ENCODE data around the gene LRRN2. TPM values are rescaled to one million over a fixed set of nuclear protein-coding genes. Genes with fewer than 3 reads are reported as not detected.
A peak's percentile ranks its signal among the peaks of the same experiment; 100 is the strongest.

The LRRN2 gene
- total and polyA plus RNA-seq, 2 experiments from 2014 or later: 0.74 to 2.6 TPM

- TF ChIP-seq ETS1 (IDR thresholded peaks at IDR 0.05): no peak
- TF ChIP-seq, protein P1, sequence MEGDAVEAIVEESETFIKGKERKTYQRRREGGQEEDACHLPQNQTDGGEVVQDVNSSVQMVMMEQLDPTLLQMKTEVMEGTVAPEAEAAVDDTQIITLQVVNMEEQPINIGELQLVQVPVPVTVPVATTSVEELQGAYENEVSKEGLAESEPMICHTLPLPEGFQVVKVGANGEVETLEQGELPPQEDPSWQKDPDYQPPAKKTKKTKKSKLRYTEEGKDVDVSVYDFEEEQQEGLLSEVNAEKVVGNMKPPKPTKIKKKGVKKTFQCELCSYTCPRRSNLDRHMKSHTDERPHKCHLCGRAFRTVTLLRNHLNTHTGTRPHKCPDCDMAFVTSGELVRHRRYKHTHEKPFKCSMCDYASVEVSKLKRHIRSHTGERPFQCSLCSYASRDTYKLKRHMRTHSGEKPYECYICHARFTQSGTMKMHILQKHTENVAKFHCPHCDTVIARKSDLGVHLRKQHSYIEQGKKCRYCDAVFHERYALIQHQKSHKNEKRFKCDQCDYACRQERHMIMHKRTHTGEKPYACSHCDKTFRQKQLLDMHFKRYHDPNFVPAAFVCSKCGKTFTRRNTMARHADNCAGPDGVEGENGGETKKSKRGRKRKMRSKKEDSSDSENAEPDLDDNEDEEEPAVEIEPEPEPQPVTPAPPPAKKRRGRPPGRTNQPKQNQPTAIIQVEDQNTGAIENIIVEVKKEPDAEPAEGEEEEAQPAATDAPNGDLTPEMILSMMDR (conservative IDR thresholded peaks at IDR 0.05; ENCODE audit: low read depth in 2 of 2): no peak
Measured at GRCh38 chr1:204621996-204622395, 63.5 kb downstream of the LRRN2 start (continued).

- no peaks in the 10 kb centered on the region for H3K9me3 Mint-ChIP-seq
- H2AFZ ChIP-seq: no peak overlapping the region
- no peaks in the 10 kb centered on the region for H3F3A ChIP-seq (replicated peaks; ENCODE audit: low read depth)
- ATAC-seq (no peak), DNase-seq (ENCODE audit: low spot score) (no peak)
- no peaks in the 10 kb centered on the region for H4K20me1 ChIP-seq (replicated peaks; ENCODE audit: insufficient read depth)
- no peaks in the 10 kb centered on the region for H3K27me3 ChIP-seq (ENCODE audit: insufficient read depth)
- H3K27me3 Mint-ChIP-seq (ENCODE audit: insufficient read depth, low read depth, poor library complexity): peaks cover 12% of the 10 kb centered on the region
- no peaks in the 10 kb centered on the region for H3K36me3 Mint-ChIP-seq (ENCODE audit: low read depth)
- TF ChIP-seq ZNF331 (CRISPR knock-in tag; IDR thresholded peaks at IDR 0.05; ENCODE audit: low read depth) (no peak), STAT1 (IDR thresholded peaks at IDR 0.05; ENCODE audit: unreplicated experiment) (no peak)
- no peak overlapping the region for H3K27ac Mint-ChIP-seq
- no peaks in the 10 kb centered on the region for H3K9me2 ChIP-seq (ENCODE audit: insufficient read depth)
- no peaks in the 10 kb centered on the region for H3K79me2 ChIP-seq (replicated peaks; ENCODE audit: insufficient read depth)
- H3K4me2 ChIP-seq: no peak overlapping the region
- no peak overlapping the region for H3K4me3 Mint-ChIP-seq
- peaks cover 7% of the 10 kb centered on the region; the same call in 1 of the 2 replicates for H3K4me1 ChIP-seq (ENCODE audit: insufficient read depth)
- no peak overlapping the region for H3K4me3 ChIP-seq
- peaks cover 33% of the 10 kb centered on the region for H3K4me1 Mint-ChIP-seq
- no peaks in the 10 kb centered on the region for H3K36me3 ChIP-seq (ENCODE audit: insufficient read depth)
- no peak overlapping the region for H3K27ac ChIP-seq (ENCODE audit: low read depth)
Measured at GRCh38 chr1:204621396-204621795, 64.1 kb downstream of the LRRN2 start.

DNA sequence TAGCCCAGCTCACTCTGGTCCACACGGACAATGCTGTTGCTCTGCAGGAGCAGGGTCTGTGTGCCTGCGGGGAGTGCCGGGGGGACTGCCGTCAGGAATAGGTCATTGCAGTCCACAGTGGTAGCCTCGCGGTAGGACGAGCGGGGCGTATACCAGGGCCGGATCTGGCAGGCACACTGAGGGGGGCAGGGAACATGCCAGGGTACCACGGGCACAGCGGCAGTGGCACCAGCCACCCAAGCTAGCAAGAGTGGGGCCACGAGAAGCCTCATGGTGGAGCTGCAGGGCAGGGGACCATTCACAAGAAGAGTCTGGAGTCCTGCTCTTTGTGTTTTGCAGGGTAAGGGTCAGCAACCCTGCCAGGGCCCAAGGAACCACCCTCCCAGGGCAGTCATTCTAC, 65.8 kb downstream of the LRRN2 start:
- Histone ChIP-seq H3K4me1 (ENCODE audit: insufficient read depth) (peaks cover 7% of the 10 kb centered on the region; the same call in 1 of the 2 replicates), H3K27ac (ENCODE audit: low read depth) (no peak overlapping the region), H4K20me1 (replicated peaks; ENCODE audit: insufficient read depth) (no peaks in the 10 kb centered on the region), H3K4me3 (no peak overlapping the region), H3F3A (replicated peaks; ENCODE audit: low read depth) (no peaks in the 10 kb centered on the region), H3K79me2 (replicated peaks; ENCODE audit: insufficient read depth) (no peaks in the 10 kb centered on the region), H3K36me3 (ENCODE audit: insufficient read depth) (no peaks in the 10 kb centered on the region), H3K27me3 (ENCODE audit: insufficient read depth) (no peaks in the 10 kb centered on the region), H2AFZ (no peak overlapping the region), H3K9me2 (ENCODE audit: insufficient read depth) (no peaks in the 10 kb centered on the region), H3K4me2 (no peak overlapping the region)
- H3K9me3 Mint-ChIP-seq: no peaks in the 10 kb centered on the region
- H3K4me1 Mint-ChIP-seq: peaks cover 22% of the 10 kb centered on the region
- no peak overlapping the region for H3K27ac Mint-ChIP-seq
- H3K36me3 Mint-ChIP-seq (ENCODE audit: low read depth): no peaks in the 10 kb centered on the region
- DNase-seq (ENCODE audit: low spot score) (peak; percentile 35), ATAC-seq (peak; percentile 36)
- H3K27me3 Mint-ChIP-seq (ENCODE audit: insufficient read depth, low read depth, poor library complexity): peaks cover 11% of the 10 kb centered on the region
- H3K4me3 Mint-ChIP-seq: no peak overlapping the region
- TF ChIP-seq, protein P1 (conservative IDR thresholded peaks at IDR 0.05; ENCODE audit: low read depth in 2 of 2): peak; percentile 26 to 69
- TF ChIP-seq ZNF114 (CRISPR knock-in tag; IDR thresholded peaks at IDR 0.05): no peak

Data from GM23338 (cell line).